SW480 (cell line): Measurements from ENCODE around the gene PKIG.

ENCODE experiments used
- DNase-seq: peaks from one replicate; pipeline ENCODE4 v3.0.0-alpha.2; 2016; ENCODE audit warnings: low spot score

Gene PKIG

DNA sequence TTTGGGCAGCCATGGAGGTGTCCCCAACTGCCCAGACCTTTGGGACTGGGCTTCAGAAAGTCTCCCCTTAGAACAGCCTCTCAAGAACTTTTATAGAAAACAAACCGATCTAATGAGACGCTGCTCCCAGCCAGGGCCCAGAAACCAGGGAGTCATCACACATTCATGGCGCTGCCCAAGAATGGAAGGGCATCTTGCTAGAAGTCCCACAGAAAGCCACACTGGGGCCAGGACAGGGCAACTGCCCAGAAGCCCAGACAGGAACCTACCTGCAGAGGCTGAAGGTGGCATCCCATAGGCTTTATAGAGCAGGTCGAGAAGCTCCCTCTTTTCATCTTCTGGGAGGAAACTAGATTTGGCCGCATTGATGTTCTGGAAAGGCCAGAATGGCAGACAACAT lies 37.7 kb downstream of the PKIG start:
- no peak for DNase-seq

DNA sequence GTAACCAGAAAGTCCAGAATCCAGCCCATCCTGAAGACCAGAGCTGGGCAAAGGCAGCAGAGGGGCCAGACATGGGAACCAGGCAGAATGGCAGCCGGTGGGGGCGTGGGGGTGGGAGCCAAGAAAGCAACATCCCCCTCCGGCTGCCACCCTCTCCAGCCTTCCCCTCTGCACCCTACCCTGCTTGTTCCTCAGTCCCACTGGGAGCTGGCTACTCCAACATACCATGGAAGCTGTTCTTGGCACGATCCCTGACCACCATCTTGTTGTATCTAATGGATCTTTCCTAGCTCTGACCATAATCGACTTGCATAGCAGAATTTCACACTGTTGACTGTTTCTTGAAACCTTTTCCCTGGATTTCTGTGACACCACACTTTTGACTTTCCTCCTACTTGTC lies 38.9 kb downstream of the PKIG start:
- no peak for DNase-seq

DNA sequence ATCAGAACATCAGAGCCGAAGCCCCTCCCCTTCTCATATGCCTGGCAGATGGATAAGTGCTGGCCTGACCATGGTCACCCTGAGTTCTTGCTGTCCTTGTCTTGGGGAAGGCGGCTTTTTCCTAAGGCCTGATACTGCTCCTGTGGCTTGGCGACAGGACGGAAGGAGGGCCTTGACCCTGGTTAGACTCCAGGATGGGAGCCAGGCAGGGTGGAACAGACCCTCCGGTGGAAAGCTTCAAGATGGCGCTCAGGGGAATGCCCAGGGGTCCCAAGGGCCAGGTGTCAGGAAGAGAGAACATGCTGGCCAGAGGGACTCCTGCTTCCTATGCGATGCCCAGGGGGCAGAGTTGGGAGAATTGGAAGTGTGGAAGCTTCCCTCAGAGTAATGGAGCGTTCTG lies 39.6 kb downstream of the PKIG start:
- no peak for DNase-seq

DNA sequence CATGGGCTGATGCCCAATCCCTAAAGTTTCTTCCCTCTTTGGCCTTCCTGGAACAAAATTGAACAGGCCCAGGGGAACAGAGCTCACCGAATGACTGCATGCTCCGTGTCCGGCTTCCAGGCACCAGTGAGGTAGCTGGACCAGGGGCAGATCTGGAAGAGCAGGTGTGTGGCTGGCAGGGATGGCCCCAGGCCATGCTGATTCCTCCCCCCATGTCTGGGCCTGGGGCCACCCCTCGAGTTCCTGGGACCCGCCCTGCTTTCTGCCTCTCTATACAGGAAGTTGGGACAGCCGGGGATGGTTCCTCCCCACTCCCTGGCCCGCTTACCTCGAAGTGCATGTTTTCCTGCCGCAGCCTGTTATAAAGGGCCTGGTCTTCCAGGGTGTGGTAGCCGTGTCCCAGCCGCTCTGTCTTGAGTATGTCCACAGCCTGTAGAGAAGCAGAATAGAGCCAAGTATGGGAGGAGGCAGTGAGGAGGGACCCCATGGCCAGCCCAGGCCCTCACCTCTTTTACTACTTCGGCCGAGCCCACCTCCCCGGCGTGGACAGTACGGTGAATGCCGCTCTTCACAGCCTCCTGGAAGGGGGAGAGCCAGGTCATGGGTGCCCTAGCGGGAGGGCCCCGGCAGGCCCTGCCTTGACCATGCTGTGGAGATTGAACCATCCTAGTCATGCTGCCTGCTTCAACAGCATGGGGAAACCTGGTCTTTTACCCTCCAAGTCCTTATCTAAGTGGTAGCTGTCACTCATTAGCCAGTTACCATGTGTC lies 40.3 kb downstream of the PKIG start:
- DNase-seq = no peak

DNA sequence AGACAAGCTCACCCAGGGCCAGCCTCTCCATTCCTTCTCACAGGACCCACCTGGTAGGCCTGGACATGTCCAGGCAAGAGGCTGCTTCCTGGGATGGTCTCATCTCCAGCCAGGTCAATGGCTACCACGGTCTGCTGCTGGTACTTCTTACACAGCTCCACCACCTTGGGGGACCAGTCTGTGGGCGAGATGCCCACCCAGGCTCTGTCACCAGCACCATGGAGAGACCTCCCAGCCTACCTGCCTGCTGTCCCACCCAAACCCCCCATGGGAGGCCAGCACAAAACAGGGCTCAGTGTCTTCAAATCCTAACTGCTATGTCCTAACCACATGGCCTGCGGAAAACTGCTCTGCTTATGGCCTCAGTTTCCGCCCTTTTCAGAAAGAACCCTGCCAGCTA lies 41.8 kb downstream of the PKIG start:
- DNase-seq = no peak

DNA sequence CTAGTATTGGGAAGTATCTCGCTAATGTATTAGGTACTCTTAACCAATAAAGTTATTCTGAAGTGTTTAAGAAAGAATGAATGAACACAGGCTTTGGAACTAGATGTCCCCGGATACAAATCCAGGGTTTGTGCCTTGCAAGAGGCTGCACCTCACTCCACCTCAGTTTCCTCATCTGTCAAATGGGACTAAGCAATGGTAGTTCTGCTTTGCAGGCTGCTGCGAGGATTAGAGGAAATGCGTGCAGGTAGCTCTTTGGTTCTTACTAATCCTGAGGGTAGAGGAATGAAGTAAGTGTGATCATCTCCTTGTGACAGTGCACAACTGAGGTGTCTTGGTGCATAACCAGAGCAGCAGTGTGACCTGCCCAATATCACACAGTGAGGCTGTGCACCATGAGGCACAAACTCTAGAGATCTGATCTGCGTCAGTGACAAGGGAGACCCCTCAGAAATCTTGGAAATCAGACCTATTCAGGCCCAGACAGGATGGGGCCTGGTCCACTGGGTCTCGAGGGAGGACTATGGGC lies 42.4 kb downstream of the PKIG start:
- no peak for DNase-seq

GRCh38 chr20:44625361-44625760 lies 43.0 kb downstream of the PKIG start:
- DNase-seq = no peak

DNA sequence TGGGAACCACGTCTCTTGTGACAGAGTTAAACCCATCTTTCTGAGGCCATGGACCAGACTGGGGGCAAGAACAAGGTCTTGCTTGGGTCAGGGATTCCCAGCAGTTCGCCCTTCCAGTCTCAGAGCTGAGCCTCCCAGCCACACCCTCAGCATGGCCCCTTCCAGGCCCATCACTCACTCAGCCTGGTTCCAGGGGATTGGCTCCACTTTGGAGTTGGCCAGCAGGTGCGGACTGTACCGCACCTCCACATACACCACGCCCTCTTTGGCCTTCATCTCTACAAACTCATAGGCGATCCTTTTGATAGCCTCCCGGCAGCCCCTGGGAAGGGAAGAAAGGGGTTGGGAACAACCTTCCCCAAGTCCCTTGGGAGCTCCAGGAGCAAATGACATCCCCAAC lies 43.9 kb downstream of the PKIG start:
- DNase-seq = no peak

DNA sequence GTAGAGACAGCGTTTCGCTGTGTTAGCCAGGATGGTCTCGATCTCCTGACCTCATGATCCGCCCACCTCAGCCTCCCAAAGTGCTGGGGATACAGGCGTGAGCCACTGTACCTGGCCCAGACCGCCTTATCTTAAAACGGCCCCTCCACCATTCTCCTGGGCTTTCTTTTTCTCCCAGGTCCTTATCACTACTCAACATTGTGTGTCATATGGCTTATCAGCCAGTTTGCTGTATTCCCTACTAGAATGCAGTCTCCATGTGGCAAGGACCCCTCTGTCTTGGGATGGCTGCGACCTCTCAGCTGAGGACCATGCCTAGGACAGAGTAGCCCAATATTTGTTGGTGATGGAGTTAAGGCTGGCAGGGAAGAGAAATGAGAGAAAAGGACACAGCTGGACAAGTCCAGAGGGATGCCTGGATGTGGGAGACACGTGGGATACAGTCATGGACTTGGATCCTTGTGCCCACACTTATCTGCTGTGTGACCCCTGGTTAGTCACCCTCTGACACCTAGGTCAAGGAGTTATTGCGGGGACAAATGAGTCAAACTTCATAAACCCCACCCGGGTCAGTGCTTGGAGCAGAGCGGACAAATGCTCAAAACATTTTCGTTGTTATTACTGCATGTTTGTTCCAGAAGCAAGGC lies 45.1 kb downstream of the PKIG start:
- no peak for DNase-seq

DNA sequence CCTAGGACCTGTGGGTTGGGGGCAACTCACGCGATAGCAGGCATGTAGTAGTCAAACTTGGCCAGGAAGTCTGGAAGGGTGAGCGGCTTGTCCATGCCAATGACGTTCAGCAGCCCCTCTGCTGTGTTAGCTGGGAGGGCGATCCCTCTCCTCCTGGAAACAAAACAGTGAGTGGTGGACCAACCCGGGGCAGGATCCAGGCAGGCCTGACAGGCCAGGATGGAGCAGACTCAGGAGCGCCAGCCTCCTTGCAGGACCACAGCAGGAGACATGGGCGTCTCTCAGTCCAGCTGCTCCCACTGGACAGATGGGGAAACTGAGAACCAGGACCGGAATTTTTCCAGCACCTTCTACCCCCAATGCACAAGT lies 46.6 kb downstream of the PKIG start:
- no peak for DNase-seq

DNA sequence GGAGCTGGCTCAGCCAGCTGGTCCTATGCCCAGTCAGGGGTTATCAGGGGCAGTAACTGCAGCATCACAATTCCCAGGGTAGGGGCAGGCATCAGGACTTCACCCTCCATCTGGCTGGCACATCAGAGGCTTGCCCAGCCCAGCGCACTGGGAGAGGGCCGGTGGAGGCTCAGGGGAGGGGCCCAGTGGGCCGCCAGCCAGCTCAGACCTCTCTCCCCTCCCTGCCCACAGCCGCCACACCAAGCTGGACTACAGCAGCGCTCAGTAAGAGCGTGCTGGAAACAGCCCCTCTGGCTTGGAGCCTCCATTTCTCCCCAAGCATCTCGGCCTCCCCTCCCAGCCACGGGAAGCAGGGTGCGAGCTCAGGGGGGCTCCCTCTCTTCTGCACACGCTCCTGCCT lies 47.2 kb downstream of the PKIG start:
- no peak for DNase-seq

- DNase-seq = no peak
These were observed 47.9 kb downstream of the PKIG start for GRCh38 chr20:44630297-44630696.

DNA sequence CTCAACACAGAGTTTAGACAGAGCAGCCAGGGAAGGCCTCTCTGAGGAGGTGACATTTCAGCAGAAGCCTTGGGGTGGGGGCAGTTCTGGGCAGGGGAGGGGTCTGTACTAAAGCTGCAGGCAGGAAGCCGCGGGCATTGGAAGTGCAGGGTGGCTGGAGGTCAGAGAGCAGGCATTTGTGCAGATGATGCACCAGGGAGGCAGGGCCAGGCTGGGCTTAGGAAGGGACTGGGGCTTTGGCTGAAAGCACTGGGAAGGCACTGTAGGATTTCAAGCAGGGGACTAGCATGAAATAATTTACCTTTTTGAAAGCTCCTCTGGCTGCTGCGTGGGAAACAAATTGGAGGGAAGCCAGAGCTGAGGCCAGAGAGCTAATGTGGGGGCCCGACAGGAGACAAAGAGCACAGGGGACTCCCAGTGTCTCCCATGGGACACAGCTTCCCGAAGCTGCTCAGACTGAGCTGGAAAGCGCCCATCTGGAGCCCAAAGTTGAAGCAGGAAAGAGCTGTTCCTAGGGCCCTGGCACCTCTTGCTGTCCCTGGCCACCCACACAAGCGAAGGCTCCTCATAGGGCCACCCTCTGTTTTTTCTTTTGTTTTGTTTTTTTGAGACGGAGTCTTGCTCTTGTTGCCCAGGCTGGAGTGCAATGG lies 49.8 kb downstream of the PKIG start:
- no peak for DNase-seq

- DNase-seq = no peak
These were observed 50.9 kb downstream of the PKIG start for GRCh38 chr20:44633187-44633810.

DNA sequence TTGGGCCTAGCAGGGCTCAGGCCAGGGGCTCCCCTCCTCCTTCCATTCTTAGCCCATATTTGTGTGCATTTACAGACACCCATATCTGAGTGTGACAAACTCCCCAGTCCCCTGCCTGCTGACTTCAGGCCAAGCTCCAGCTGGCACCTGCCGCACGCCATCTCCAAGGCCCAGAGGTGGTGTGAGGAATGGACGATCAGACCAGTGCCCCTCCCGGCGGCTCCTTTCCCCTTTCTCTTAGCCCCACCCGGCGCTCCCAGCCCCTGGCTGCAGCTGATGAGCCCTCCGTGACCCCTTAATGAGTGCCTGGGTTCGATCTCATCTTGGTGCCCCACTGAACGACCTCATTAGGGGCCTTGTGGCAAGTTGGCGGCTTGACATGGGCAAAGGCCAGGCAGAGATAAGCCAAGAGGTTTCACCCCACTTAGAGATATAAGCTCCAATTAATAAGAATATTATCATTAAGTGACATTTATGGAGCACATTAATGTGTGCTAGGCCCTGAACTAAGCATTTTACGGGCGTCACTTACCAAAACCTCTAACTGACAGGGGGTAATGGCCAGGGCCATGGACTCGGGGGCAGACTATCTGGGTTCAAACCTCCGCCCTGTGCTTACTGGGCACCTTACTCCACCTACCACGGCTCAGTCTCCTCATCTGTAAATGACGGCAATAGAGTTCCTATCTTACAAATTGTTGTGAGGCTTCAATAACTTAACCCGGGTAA lies 51.7 kb downstream of the PKIG start:
- no peak for DNase-seq

DNA sequence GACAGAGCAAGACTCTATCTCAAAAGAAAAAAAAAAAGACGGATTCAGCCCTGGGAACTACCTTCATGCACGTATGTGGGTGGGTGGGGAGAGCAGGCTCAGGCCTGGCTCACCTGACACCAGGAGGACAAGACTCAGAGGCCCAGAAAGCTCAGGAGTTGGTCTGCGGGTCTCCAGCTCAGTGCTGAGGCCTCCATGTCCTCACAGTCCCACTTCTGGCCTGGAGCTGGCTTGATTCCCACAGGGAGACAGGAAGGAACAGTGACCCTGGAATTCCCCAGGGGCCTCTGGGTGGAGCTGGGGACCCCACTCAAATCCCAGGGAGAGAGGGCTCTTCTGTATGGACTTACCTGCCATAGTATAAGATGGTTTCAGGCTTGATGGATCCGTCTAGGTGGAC lies 53.5 kb downstream of the PKIG start:
- no peak for DNase-seq

- DNase-seq = no peak
These were observed 54.7 kb downstream of the PKIG start for GRCh38 chr20:44637042-44637441.

GRCh38 chr20:44637522-44638372 lies 55.4 kb downstream of the PKIG start:
- no peak for DNase-seq

DNA sequence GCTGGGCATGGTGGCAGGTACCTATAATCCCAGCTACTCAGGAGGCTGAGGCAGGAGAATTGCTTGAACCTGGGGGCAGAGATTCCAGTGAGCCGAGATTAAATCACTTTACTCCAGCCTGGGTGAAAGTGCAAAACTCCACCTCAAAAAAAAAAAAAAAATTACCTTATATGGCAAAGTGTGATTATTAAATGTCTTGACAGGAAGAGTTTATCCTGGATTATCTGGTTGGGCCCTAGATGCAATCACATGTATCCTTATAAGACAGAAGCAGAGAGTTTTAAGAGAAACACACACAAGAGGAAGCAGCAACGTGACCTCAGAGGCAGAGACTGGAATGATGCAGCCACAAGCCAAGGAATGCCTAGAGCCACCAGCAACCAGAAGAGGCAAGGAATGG lies 58.1 kb downstream of the PKIG start:
- DNase-seq = no peak

- DNase-seq = no peak
These were observed 58.9 kb downstream of the PKIG start for GRCh38 chr20:44641325-44641724.
